Measurements from ENCODE around the gene TBC1D10B.
"Not testable (repeated sequence)": the region's sequence is repeated elsewhere in the genome, so short reads cannot be mapped to it uniquely, and the experiment has no call there.

TBC1D10B gene

GRCh38 chr16:30354423-30355143 lies 15.7 kb downstream of the TBC1D10B start:
- DNase-seq, result no peak

GRCh38 chr16:30353438-30354129 lies 16.7 kb downstream of the TBC1D10B start:
- DNase-seq, result no peak

- DNase-seq, result no peak
These were observed 17.5 kb downstream of the TBC1D10B start for GRCh38 chr16:30352488-30353401.

- no peak for DNase-seq
These were observed 18.5 kb downstream of the TBC1D10B start for GRCh38 chr16:30351586-30352419.

GRCh38 chr16:30351001-30351441 lies 19.3 kb downstream of the TBC1D10B start:
- no peak for DNase-seq

- DNase-seq, result no peak
These were observed 20.0 kb downstream of the TBC1D10B start for GRCh38 chr16:30350134-30350871.

DNA sequence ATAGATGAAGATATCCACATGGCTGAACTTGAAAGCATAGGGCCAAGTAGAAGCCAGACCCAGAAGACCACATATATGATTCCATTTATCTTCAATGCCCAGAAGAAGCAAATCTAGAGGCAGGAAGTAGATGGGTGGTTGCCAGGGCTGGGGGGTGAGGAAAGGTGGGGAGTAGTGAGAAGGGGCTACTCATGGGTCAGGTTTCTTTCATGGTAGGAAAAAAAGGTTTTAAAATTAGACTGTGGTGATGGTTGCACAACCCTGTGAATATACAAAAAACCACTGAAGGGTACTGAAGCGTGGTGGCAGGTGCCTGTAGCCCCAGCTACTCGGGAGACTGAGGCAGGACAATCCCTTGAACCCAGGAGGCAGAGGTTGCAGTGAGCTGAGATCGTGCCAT lies 20.6 kb downstream of the TBC1D10B start:
- no peak for DNase-seq

GRCh38 chr16:30348929-30349328 lies 21.4 kb downstream of the TBC1D10B start:
- DNase-seq, result no peak

GRCh38 chr16:30348113-30348512 lies 22.2 kb downstream of the TBC1D10B start:
- DNase-seq, result no peak

DNA sequence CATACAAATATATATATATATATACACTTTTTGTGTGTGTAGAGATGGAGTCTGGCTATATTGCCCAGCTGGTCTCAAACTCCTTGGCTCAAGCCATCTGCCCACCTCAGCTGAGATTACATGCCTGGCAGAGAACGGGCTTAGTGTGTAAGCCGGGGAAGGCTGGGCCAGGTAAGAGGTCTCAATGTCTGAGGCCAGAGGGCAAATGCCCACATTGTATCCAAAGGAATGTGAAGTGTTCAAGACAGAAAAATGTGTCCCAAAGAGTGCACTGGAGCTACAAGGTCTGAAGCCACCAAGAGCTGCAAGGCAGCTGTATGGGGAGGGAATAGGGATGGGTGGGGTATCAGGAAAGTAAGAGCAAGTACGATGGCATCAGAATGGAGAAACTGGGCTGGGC lies 24.0 kb downstream of the TBC1D10B start:
- DNase-seq, result no peak

DNA sequence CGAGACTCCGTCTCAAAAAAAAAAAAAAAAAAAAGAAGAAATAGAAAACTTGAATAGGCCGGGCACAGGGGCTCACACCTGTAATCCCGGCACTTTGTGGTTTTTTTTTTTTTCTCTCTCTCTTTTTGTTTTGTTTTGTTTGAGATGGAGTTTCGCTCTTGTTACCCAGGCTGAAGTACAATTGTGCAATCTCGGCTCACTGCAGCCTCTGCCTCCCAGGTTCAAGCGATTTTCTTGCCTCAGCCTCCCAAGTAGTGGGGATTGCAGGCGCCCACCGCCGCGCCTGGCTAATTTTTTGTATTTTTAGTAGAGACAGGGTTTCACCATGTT lies 26.8 kb downstream of the TBC1D10B start:
- not testable (repeated sequence) for DNase-seq

DNA sequence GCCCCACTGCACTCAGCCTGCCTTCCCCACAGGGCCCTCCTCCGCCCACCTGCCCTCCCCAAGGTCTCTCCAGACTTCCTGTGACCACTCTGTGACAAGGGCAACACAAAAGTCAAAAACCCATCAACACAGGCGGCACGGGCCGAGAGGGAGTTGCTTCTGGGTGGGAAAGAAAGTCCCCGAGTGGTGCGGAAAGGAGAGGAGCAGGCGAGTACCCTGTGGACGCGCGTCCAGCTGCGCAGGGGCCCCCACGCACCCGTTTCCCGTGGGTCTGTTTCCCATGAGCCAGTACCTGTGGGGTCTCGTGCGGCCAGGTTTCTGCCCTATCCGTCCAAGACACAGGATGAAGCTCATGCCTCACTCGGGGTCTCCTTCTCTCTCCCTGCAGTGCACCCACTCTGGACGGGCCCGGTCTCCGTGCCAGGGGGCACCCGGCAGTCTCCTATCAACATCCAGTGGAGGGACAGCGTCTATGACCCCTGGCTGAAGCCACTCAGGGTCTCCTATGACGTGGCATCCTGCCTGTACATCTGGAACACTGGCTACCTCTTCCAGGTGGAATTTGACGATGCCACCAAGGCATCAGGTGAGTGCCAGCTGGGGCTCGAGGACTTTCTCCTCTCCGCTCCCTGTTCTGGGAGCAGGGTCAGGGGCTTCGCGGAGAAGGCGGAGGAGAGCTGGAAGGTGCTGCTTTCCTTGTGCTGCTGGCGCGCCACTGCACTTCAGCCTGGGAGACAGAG lies 27.4 kb downstream of the TBC1D10B start:
- DNase-seq, result no peak

GRCh38 chr16:30341971-30342370 lies 28.3 kb downstream of the TBC1D10B start:
- not testable (repeated sequence) for DNase-seq

DNA sequence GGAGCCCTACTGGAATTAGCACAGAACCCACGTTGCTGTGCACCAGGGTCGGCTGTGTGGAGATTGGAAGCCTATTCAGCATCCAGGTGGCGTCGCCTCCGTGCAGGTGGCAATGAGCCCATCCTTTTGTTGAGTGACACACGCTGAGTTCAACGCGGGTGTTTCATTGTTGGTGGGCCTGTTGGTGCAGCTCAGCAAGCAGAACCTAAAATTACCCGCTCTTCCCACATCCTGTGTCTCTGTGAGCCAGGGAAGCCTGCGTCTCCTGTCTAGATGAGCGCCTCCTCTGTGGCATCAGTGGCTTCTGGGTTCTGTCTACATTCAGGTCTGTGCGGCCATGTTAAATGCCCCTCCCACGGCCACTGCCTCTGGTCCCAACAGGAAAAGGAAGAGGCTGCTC lies 29.7 kb downstream of the TBC1D10B start:
- DNase-seq, result no peak

- not testable (repeated sequence) for DNase-seq
These were observed 31.6 kb downstream of the TBC1D10B start for GRCh38 chr16:30338715-30339114.

DNA sequence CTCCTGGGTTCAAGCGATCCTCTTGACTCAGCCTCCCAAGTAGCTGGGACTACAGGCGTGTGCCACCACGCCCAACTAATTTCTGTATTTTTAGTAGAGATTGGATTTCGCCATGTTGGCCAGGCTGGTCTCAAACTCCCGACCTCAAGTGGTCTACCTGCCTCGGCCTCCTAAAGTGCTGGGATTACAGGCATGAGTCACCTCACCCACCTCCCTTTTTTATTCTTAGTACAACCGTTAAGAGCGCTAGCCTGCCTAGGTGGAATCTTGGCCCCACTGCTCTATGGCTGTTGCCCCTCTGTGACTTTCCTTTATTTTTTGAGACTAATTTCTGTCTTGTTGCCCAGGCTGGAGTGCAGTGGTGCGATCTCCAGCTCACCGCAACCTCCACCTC lies 32.3 kb downstream of the TBC1D10B start:
- not testable (repeated sequence) for DNase-seq

DNA sequence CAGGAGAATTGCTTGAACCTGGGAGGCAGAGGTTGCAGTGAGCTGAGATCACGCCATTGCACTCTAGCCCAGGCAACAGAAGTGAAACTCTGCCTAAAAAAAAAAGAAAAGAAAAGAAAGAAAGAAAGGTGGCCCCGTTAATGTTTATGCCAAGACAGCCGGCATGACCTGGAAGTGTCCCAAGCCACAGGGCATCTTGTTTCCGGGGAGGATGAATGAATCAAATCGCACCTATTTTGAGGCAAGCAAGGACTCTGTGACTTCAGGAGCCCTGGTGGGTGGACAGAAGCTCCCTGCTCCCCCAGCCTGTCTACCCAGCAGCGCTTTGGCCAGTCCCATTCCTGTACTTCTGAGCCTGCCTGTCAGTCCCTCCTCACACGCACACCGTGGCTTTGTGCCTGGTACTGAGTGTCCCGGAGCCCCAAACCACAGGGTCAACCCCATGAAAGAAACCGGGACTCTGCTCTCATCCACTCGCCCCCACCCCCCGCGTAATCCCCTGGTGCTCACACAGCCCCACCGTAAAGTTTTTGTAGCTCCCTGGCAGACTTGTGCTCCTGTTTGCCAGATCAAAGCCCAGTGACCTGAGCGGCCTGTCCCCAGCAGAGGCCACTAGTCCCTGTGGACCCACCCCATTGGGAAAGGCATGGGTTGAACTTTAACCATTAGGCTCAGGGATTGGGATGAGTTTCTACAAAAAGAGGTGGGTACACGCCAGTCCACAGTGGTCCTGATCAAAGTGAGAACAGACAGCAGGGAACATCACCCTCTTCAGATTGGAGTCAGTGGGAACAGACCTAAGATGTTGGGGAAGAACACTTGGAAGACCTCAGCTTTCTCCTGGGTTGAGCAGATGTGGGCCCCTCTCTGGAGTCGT lies 34.5 kb downstream of the TBC1D10B start:
- no peak for DNase-seq

DNA sequence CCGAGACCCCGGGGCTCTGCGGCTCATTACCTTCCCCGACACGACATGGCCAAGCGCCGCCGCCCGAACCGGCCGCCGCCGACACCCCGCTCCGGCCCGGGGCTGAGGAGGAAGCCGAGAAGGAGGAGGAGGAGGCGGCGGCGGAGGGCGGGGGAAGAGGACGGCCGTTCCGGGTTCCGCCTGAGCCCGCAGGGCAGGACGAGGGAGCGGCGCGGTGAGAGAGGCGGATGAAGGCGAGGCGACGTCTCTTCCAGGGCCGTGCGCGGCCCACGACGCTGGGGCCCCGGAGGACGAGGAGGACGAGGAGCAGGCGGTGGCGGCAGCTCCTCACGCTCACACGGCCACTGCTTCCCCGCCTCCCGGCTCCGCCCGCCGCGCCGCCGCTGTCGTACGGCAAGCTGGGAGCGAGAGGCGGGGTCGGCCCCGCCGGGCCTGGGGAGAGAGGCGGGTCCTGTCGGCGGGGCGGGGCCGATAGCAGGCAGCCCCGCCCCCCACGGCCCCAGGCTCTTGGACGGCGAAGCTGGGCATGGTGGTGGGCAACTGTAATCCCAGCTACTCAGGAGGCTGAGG lies 35.2 kb downstream of the TBC1D10B start:
- not testable (repeated sequence) for DNase-seq

DNA sequence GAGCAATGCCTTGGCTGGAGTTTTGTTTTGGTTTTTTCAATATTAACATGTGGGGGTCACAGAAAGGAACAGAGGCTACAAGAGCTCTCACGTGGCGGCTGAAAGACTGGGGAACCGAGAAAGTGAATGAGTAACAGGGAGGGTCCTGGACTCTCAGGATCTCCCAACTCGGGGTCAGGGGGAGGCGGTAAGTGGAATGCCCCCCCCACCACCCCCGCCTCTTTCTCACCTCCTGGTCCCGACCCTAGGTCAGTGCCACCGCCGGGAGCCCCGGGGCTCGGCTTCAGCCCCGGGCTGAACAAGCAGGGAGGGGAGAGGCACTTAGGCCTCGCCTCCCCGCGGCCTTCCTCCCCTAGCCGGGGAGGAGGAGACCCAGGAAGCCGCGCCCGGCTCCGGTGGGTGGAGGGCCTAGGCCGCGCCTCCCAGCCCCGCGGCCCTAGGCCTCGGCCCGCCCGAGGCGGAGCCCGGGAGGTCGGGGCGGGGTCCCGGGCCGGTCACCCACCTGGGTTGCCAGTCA lies 35.8 kb downstream of the TBC1D10B start:
- DNase-seq, result not testable (repeated sequence)

Measured in NCI-H187 treated with DMSO at 0.1 percent for 48 hours (cell line).